Neural progenitor cell (in vitro differentiated cells): ENCODE data around the gene ZNF593OS. TPM values are rescaled to one million over a fixed set of nuclear protein-coding genes. Genes with fewer than 3 reads are reported as not detected.
A peak's percentile ranks its signal among the peaks of the same experiment; 100 is the strongest.

ENCODE experiments used
- DNase-seq: peaks from one replicate; pipeline ENCODE4 v3.0.0-alpha.2; 2016; ENCODE audit warnings: low spot score
- H2AFZ ChIP-seq: fragments of 200-600 bp; sonication (generic); replicated peaks from 2 replicates; pipeline ENCODE4 v1.6.1; 2016; ENCODE audit warnings: antibody characterized with exemption
- H3F3A ChIP-seq: fragments of 200-600 bp; sonication (generic); 2 replicates; pipeline ENCODE4 v1.6.1; 2016; ENCODE audit warnings: antibody characterized with exemption, low read depth
- H3K27ac ChIP-seq: fragments of 200-600 bp; sonication (generic); 2 replicates; pipeline ENCODE4 v1.5.1; 2016; ENCODE audit warnings: mild to moderate bottlenecking
- H3K27me3 ChIP-seq: fragments of 200-600 bp; sonication (generic); 2 replicates; pipeline ENCODE4 v1.6.1; 2016; ENCODE audit warnings: mild to moderate bottlenecking, moderate library complexity
- H3K36me3 ChIP-seq: fragments of 200-600 bp; sonication (generic); 2 replicates; pipeline ENCODE4 v1.5.1; 2016
- H3K4me1 ChIP-seq: fragments of 200-600 bp; sonication (generic); 2 replicates; pipeline ENCODE4 v1.6.1; 2016; ENCODE audit warnings: mixed run types
- H3K4me2 ChIP-seq: fragments of 200-600 bp; sonication (generic); 2 replicates; pipeline ENCODE4 v1.6.1; 2016
- H3K4me3 ChIP-seq: fragments of 200-600 bp; sonication (generic); 2 replicates; pipeline ENCODE4 v1.5.1; 2016
- H3K79me2 ChIP-seq: fragments of 200-600 bp; sonication (generic); 2 replicates; pipeline ENCODE4 v1.6.1; 2016; ENCODE audit warnings: low read depth
- H3K9ac ChIP-seq: fragments of 200-600 bp; sonication (generic); 2 replicates; pipeline ENCODE4 v1.6.1; 2016
- H3K9me3 ChIP-seq: fragments of 200-600 bp; sonication (generic); 2 replicates; pipeline ENCODE4 v1.5.1; 2016; ENCODE audit warnings: low read depth
- H4K20me1 ChIP-seq: fragments of 200-600 bp; sonication (generic); 2 replicates; pipeline ENCODE4 v1.6.1; 2016; ENCODE audit warnings: low read depth
- H3K27ac Mint-ChIP-seq: 3 replicates; pipeline ENCODE4 v1.8.0; 2021; ENCODE audit warnings: mixed read lengths
- H3K27me3 Mint-ChIP-seq: 2 replicates; pipeline ENCODE4 v1.8.0; 2022; ENCODE audit warnings: low read depth, mild to moderate bottlenecking, inconsistent platforms, moderate library complexity, mixed read lengths; ENCODE audit not compliant: insufficient read depth
- H3K36me3 Mint-ChIP-seq: 3 replicates; pipeline ENCODE4 v1.8.0; 2021; ENCODE audit warnings: mixed read lengths
- H3K4me1 Mint-ChIP-seq: 3 replicates; pipeline ENCODE4 v1.8.0; 2021; ENCODE audit warnings: mixed read lengths
- H3K4me3 Mint-ChIP-seq: 3 replicates; pipeline ENCODE4 v1.8.0; 2021; ENCODE audit warnings: mild to moderate bottlenecking, moderate library complexity, mixed read lengths
- H3K9me3 Mint-ChIP-seq: 3 replicates; pipeline ENCODE4 v1.8.0; 2020; ENCODE audit warnings: mixed read lengths
- CTCF ChIP-seq: fragments of 200-600 bp; sonication (generic); IDR thresholded peaks from 2 replicates; pipeline ENCODE4 v1.5.1; 2017; ENCODE audit warnings: antibody characterized with exemption, mild to moderate bottlenecking
- EZH2 ChIP-seq: fragments of 200-600 bp; sonication (generic); IDR thresholded peaks from 2 replicates; pipeline ENCODE4 v1.6.1; 2017; ENCODE audit warnings: antibody characterized with exemption, mild to moderate bottlenecking, moderate library complexity
- EZH2phosphoT487 ChIP-seq: fragments of 200-600 bp; sonication (generic); IDR thresholded peaks from 2 replicates; pipeline ENCODE4 v1.6.1; 2017; ENCODE audit warnings: antibody characterized with exemption
- total RNA-seq: library from RNA; depleted of rRNA; stranded (reverse); fragments of >200 nt; gene quantifications from 2 replicates; pipeline ENCODE4 v1.2.3, GENCODE V29; 2015; ENCODE audit warnings: low replicate concordance

Gene ZNF593OS
- total RNA-seq, 1 donor from 2014 or later: 0.67 TPM

GRCh38 chr1:26191739-26192138, 20.1 kb upstream of the ZNF593OS start:
- no peak overlapping the region for H3K4me3 ChIP-seq
- no peaks in the 10 kb centered on the region for H3K79me2 ChIP-seq
- peaks cover 4% of the 10 kb centered on the region for H3K9me3 Mint-ChIP-seq
- no peak overlapping the region for H3K4me3 Mint-ChIP-seq
- peaks cover 8% of the 10 kb centered on the region for H3K27me3 Mint-ChIP-seq
- peaks cover 4% of the 10 kb centered on the region for H3K4me1 ChIP-seq
- no peaks in the 10 kb centered on the region for H3K27me3 ChIP-seq
- H3K27ac Mint-ChIP-seq: no peak overlapping the region
- peaks cover 17% of the 10 kb centered on the region for H3K4me1 Mint-ChIP-seq
- H3K36me3 Mint-ChIP-seq: no peaks in the 10 kb centered on the region
- H3K4me2 ChIP-seq: no peak overlapping the region
- TF ChIP-seq CTCF (no peak), EZH2 (no peak), EZH2phosphoT487 (no peak)
- no peak overlapping the region for H3K27ac ChIP-seq
- no peaks in the 10 kb centered on the region for H3K36me3 ChIP-seq
- no peaks in the 10 kb centered on the region for H4K20me1 ChIP-seq
- H3F3A ChIP-seq: no peaks in the 10 kb centered on the region
- H3K9me3 ChIP-seq: no peaks in the 10 kb centered on the region
- no peak overlapping the region for H3K9ac ChIP-seq
- no peak for DNase-seq
- no peak overlapping the region for H2AFZ ChIP-seq

DNA sequence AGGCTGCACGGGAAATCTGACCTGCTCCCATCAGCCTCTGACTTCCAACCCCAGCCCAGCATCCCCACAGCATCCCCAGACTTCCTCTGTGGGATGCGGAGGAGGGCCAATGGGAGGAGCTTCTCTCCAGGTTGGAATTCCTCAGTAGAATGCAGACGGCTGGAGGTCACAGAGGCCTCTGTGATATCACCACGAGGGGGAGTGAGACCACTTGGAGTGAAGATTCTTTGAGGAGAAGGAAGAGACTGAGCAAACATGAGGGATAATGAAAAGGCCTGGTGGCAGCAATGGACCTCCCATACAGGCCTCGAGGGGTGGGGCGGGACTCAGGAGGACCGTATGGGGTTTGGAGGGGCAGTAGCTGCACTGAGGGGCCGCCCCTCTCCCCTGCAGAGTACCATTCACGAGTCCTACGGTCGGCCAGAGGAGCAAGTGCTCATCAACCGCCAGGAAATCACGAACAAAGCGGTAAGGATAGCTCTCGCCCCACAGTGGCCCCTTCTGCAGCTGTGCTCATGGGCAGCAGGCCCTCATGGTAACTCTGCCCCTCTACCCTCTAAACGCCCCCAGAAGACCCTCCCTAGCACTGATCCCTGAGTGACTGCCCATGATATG, 18.8 kb upstream of the ZNF593OS start, which contains the start of gene CATSPER4:
CATSPER4 (plus strand) TSS at position 230 of the 615 bp plus-strand sequence; CDS start at position 256, 26 bp downstream.
- H3K4me1 ChIP-seq: peaks cover 4% of the 10 kb centered on the region
- no peaks in the 10 kb centered on the region for H3K9me3 ChIP-seq
- H3K27ac ChIP-seq: no peak within 1 kb of the TSS
- peak within 1 kb of the TSS; percentile 71 for H2AFZ ChIP-seq
- H3K4me3 ChIP-seq: no peak within 1 kb of the TSS
- no peak within 1 kb of the TSS for H3K4me2 ChIP-seq
- no peaks in the 10 kb centered on the region for H3K79me2 ChIP-seq
- Mint-ChIP-seq H3K27ac (peak within 1 kb of the TSS; percentile 62), H3K4me1 (peaks cover 17% of the 10 kb centered on the region), H3K4me3 (no peak within 1 kb of the TSS), H3K9me3 (peaks cover 4% of the 10 kb centered on the region), H3K27me3 (peaks cover 11% of the 10 kb centered on the region), H3K36me3 (no peaks in the 10 kb centered on the region)
- H3K27me3 ChIP-seq: no peaks in the 10 kb centered on the region
- no peak within 1 kb of the TSS for H3K9ac ChIP-seq
- no peaks in the 10 kb centered on the region for H3K36me3 ChIP-seq
- no peaks in the 10 kb centered on the region for H4K20me1 ChIP-seq
- no peak for TF ChIP-seq EZH2
- TF ChIP-seq EZH2phosphoT487: no peak
- TF ChIP-seq CTCF: peak; percentile 63
- no peaks in the 10 kb centered on the region for H3F3A ChIP-seq
- peak; percentile 87 for DNase-seq

- H3K9me3 ChIP-seq: no peaks in the 10 kb centered on the region
- Mint-ChIP-seq H3K9me3 (peaks cover 4% of the 10 kb centered on the region), H3K27me3 (peaks cover 11% of the 10 kb centered on the region), H3K4me1 (peaks cover 17% of the 10 kb centered on the region), H3K36me3 (no peaks in the 10 kb centered on the region), H3K27ac (peak overlapping the region; percentile 62), H3K4me3 (no peak overlapping the region)
- no peaks in the 10 kb centered on the region for H3K36me3 ChIP-seq
- no peaks in the 10 kb centered on the region for H3K27me3 ChIP-seq
- no peak overlapping the region for H3K27ac ChIP-seq
- H3K4me2 ChIP-seq: no peak overlapping the region
- no peak for DNase-seq
- no peaks in the 10 kb centered on the region for H3K79me2 ChIP-seq
- H3K4me3 ChIP-seq: no peak overlapping the region
- H3F3A ChIP-seq: no peaks in the 10 kb centered on the region
- peaks cover 4% of the 10 kb centered on the region for H3K4me1 ChIP-seq
- no peaks in the 10 kb centered on the region for H4K20me1 ChIP-seq
- TF ChIP-seq CTCF (no peak), EZH2 (no peak), EZH2phosphoT487 (no peak)
- H2AFZ ChIP-seq: no peak overlapping the region
- H3K9ac ChIP-seq: no peak overlapping the region
These were observed 18.2 kb upstream of the ZNF593OS start for GRCh38 chr1:26189751-26190275.
